GM13977 (cell line): Measurements from ENCODE around the gene SEZ6.

Experiments used
- DNase-seq: peaks from one replicate; pipeline ENCODE4 v3.0.0; 2012; ENCODE audit warnings: low spot score
- in situ Hi-C: fragments of 300-500 bp; cut with MboI; formaldehyde crosslinking; loops from one replicate; pipeline ENCODE4 v1.12.0; 2022; ENCODE audit warnings: low sequenced_read_pairs, low pct_unique_long_range_greater_than_20kb, mixed read lengths, inconsistent platforms; ENCODE audit not compliant: unreplicated experiment
- TF ChIP-seq, protein P1 (sequence below): IDR thresholded peaks from 2 replicates; pipeline ENCODE4 v1.5.1; 2012; ENCODE audit warnings: mild to moderate bottlenecking, control low read depth; ENCODE audit not compliant: insufficient read depth; ENCODE audit errors: extremely low read depth, missing control alignments

The SEZ6 gene

GRCh38 chr17:29048440-29049368 is 42.9 kb upstream of the SEZ6 start:
- in situ Hi-C loops: no loop called here
- DNase-seq: no peak
- TF ChIP-seq, protein P1, sequence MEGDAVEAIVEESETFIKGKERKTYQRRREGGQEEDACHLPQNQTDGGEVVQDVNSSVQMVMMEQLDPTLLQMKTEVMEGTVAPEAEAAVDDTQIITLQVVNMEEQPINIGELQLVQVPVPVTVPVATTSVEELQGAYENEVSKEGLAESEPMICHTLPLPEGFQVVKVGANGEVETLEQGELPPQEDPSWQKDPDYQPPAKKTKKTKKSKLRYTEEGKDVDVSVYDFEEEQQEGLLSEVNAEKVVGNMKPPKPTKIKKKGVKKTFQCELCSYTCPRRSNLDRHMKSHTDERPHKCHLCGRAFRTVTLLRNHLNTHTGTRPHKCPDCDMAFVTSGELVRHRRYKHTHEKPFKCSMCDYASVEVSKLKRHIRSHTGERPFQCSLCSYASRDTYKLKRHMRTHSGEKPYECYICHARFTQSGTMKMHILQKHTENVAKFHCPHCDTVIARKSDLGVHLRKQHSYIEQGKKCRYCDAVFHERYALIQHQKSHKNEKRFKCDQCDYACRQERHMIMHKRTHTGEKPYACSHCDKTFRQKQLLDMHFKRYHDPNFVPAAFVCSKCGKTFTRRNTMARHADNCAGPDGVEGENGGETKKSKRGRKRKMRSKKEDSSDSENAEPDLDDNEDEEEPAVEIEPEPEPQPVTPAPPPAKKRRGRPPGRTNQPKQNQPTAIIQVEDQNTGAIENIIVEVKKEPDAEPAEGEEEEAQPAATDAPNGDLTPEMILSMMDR: no peak

GRCh38 chr17:29046473-29046839 is 40.6 kb upstream of the SEZ6 start:
- no peak for DNase-seq
- TF ChIP-seq, protein P1: no peak
- in situ Hi-C loops: no loop called here

GRCh38 chr17:29045734-29046472 is 40.1 kb upstream of the SEZ6 start:
- no peak for DNase-seq
- in situ Hi-C loops: no loop called here
- TF ChIP-seq, protein P1: no peak

- TF ChIP-seq, protein P1: no peak
- in situ Hi-C loops: no loop called here
- no peak for DNase-seq
Observed at GRCh38 chr17:29045026-29045425, 39.2 kb upstream of the SEZ6 start.

DNA sequence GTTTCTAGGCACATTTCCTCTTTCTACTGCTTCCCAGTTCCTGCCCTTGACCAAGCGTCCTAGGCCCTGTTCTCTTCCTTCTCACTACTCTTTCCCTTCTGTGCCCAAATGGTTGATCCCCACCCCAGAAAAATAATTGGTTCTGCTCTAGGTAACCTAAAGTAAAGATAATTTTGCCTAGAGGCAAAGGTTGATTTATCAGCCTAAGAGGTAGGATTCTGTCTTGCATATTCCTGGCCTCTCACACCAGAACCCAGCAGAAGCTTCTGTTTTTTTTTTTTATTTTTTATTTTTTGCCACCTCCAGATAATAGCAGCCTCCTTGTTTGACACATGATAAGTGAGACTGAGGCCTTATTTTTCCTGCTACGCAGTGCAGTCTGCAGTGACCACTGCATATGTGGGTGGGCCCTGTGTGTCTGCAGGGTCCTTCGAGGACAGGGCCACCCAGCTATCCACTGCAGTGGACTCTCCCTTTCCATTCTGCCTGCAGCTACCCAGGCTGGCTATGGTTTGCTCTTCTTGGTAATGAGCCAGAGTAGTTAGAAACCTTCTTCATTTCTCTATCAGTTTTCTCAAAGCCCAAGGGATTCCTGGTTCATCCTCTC is 37.8 kb upstream of the SEZ6 start:
- in situ Hi-C loops: no loop called here
- no peak for DNase-seq
- TF ChIP-seq, protein P1: no peak

- DNase-seq: no peak
- TF ChIP-seq, protein P1: no peak
- in situ Hi-C loops: no loop called here
Observed at GRCh38 chr17:29042679-29043538, 37.1 kb upstream of the SEZ6 start, which contains the start of gene PIPOX. Gene PIPOX, plus strand, starts transcription at chr17:29043141. Its CDS starts 85 bp downstream, at chr17:29043226.
